Lower lobe of right lung (tissue), 2 donors: ENCODE data around the gene ADAMTS16. TPM values are rescaled to one million over a fixed set of nuclear protein-coding genes. Genes with fewer than 3 reads are reported as not detected.

ENCODE experiments used
- ATAC-seq, 2 donors: fragments of 200-7000 bp; cut with Tn5 transposase; one replicate each; pipeline ENCODE4 v1.9.1; 2020 to 2022; ENCODE audit warnings: mild to moderate bottlenecking in 2 of 2, moderate library complexity in 2 of 2
- DNase-seq: peaks from one replicate; pipeline ENCODE4 v3.0.0-alpha.2; 2020
- H3K27ac ChIP-seq: fragments of 200-600 bp; one replicate; pipeline ENCODE4 v1.8.0; 2022
- H3K27me3 ChIP-seq: fragments of 200-600 bp; one replicate; pipeline ENCODE4 v1.8.0; 2022; ENCODE audit warnings: low read depth
- H3K36me3 ChIP-seq: fragments of 200-600 bp; one replicate; pipeline ENCODE4 v1.8.0; 2022; ENCODE audit warnings: mild to moderate bottlenecking
- H3K4me1 ChIP-seq: fragments of 200-600 bp; one replicate; pipeline ENCODE4 v1.8.0; 2022
- H3K4me3 ChIP-seq: fragments of 200-600 bp; one replicate; pipeline ENCODE4 v1.8.0; 2022; ENCODE audit warnings: mild to moderate bottlenecking
- H3K9me3 ChIP-seq: fragments of 200-600 bp; one replicate; pipeline ENCODE4 v1.8.0; 2022
- intact Hi-C: fragments of 100-400 bp; cut with DNase I; formaldehyde crosslinking; loops from one replicate; pipeline ENCODE4 v1.11.0; 2022
- total RNA-seq: library from RNA; stranded (reverse); fragmentation: NEBNext Ultra II Directional; extraction: Animal tissue kit (Norgen Biotek cat#: 25700); gene quantifications from one replicate; pipeline ENCODE4 v1.2.1, GENCODE V29; 2021
- TF ChIP-seq, protein P1 (sequence below): fragments of 200-600 bp; IDR thresholded peaks from one replicate; pipeline ENCODE4 v1.8.0; 2022; ENCODE audit warnings: antibody characterized with exemption, mild to moderate bottlenecking
- donor health status: DM: no; HTN: yes; CAD: no; lungs with severe emphysema.

ADAMTS16 gene
- total RNA-seq, 1 donor from 2014 or later: 1.1 TPM

DNA sequence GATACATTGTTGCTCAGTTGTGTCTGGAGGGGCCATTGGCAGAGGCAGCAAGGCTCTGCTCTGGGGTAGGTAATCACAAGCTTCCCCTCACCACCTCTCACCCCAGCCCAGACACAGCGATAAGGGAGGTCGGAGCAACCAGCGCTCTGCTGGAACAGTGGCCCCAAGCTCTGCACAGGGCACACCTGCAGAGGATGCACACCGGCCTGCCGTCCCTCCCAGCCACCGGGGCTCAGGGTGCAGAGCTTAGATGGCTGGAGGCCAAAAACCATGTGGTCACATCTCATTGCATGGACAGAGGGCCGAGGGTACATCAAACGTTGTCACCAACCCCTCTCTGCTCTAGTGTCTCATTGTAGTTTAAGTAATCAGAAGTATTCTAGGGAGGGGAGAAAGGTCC, 187.0 kb downstream of the ADAMTS16 start:
- Histone ChIP-seq H3K36me3 (no peaks in the 10 kb centered on the region), H3K4me3 (no peak overlapping the region), H3K27ac (no peak overlapping the region), H3K27me3 (no peaks in the 10 kb centered on the region), H3K4me1 (peaks cover 10% of the 10 kb centered on the region), H3K9me3 (no peaks in the 10 kb centered on the region)
- DNase-seq: no peak
- TF ChIP-seq, protein P1, sequence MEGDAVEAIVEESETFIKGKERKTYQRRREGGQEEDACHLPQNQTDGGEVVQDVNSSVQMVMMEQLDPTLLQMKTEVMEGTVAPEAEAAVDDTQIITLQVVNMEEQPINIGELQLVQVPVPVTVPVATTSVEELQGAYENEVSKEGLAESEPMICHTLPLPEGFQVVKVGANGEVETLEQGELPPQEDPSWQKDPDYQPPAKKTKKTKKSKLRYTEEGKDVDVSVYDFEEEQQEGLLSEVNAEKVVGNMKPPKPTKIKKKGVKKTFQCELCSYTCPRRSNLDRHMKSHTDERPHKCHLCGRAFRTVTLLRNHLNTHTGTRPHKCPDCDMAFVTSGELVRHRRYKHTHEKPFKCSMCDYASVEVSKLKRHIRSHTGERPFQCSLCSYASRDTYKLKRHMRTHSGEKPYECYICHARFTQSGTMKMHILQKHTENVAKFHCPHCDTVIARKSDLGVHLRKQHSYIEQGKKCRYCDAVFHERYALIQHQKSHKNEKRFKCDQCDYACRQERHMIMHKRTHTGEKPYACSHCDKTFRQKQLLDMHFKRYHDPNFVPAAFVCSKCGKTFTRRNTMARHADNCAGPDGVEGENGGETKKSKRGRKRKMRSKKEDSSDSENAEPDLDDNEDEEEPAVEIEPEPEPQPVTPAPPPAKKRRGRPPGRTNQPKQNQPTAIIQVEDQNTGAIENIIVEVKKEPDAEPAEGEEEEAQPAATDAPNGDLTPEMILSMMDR: no peak
- intact Hi-C loops: no loop called here
- no peak for ATAC-seq

DNA sequence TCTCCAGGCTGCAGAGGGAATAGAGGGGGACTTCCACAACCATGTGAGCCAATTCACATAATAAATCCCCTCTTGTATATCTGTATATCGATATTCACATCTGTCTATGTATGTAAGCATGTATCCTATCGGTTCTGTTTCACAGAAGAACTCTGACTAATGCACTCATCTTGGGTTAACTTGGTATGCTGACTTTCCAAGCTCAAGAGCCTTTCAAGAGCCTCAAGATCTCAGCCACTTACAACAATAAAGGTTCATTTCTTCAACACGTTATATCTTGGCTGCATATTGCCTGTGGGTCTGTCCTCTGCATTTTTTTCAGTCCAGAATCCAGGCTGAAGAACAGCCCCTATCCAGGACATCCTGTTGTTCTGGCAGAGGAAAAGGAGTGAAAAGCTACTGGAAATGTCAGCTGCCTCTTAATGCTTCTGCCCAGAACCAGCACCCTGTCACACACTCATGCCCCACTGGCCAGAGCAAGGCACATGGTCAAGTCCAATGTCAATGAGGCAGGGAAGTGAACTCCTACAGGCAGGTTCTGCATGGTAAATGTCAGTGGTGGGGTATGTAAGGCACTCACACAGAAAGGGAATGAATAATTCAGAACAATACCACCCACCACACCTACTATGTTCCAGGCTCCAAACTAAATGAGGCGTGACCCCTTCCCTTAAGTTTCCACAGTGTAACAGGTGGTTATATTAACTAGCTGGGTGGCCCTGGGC, 190.8 kb downstream of the ADAMTS16 start:
- DNase-seq (no peak), ATAC-seq (peak; percentile 70 to 84)
- H3K4me1 ChIP-seq: peaks cover 14% of the 10 kb centered on the region
- no peak overlapping the region for H3K4me3 ChIP-seq
- TF ChIP-seq, protein P1: no peak
- H3K27me3 ChIP-seq: no peaks in the 10 kb centered on the region
- H3K9me3 ChIP-seq: no peaks in the 10 kb centered on the region
- intact Hi-C loops: no loop called here
- H3K36me3 ChIP-seq: no peaks in the 10 kb centered on the region
- H3K27ac ChIP-seq: no peak overlapping the region

DNA sequence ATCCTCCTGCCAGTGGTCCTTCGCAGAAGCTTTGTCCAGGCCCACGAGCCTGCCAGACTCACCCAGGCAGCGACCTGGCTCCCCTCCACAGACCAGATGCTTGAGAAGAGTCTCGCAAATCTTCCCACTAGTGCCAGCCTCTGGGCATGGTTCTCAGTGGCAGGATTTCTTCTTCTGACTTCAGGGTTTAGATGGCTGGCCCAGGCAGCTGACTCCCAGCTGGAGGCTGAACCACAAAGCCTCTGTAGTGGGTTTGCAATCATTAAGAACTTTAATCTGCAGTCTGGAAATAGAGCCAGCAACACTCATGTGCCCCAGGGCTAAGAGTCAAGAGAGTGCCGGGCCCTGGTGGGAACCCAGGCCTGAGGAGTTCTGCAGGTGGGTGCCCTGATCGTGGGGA, 191.7 kb downstream of the ADAMTS16 start:
- DNase-seq (no peak), ATAC-seq (no peak)
- intact Hi-C loops: no loop called here
- H3K36me3 ChIP-seq: no peaks in the 10 kb centered on the region
- H3K27me3 ChIP-seq: no peaks in the 10 kb centered on the region
- peaks cover 21% of the 10 kb centered on the region for H3K4me1 ChIP-seq
- H3K27ac ChIP-seq: no peak overlapping the region
- TF ChIP-seq, protein P1: no peak
- H3K9me3 ChIP-seq: no peaks in the 10 kb centered on the region
- H3K4me3 ChIP-seq: no peak overlapping the region

DNA sequence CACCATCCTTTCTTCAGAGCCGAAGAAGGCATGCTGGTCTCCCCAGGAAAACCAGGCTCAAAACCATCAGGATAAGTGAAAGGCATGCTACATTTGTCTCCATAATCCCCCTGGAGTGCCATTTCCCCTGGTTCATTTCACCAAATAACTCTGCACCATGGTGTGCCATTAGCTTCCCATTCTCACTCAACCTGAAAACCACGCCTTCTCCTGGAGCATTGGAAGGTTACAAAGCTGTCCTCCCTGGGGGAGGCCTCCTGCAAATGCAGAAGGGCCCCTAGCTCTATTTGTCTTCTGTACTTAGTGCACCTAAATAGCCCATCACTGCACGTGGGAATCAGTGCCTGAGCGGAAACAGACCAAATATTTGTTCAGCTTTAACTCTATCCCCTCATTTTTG, 192.2 kb downstream of the ADAMTS16 start:
- H3K9me3 ChIP-seq: no peaks in the 10 kb centered on the region
- TF ChIP-seq, protein P1: no peak
- ATAC-seq (no peak), DNase-seq (no peak)
- no peaks in the 10 kb centered on the region for H3K36me3 ChIP-seq
- H3K27ac ChIP-seq: no peak overlapping the region
- intact Hi-C loops: no loop called here
- H3K4me3 ChIP-seq: no peak overlapping the region
- no peaks in the 10 kb centered on the region for H3K27me3 ChIP-seq
- H3K4me1 ChIP-seq: peaks cover 21% of the 10 kb centered on the region

DNA sequence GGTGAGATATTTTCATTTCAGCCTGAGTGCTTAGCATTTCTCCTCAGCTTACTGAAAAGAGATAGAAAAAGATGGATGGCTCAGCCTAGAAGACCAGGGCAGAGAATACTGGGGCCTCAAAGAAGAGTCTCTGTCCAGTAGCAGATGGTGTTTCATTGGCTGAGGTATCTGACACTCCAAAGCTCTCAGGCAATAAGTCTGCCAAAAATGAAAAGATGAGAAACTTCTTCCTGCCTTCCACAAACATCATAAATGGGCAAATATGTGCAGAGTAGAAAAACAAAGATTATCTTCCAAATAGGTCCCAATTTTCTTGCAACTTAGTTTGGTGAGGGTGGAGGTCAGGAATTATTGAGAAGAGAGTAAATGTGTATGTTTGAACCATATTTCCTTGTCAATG, 195.0 kb downstream of the ADAMTS16 start:
- no peak for ATAC-seq
- TF ChIP-seq, protein P1: no peak
- Histone ChIP-seq H3K4me1 (peaks cover 21% of the 10 kb centered on the region), H3K36me3 (no peaks in the 10 kb centered on the region), H3K9me3 (no peaks in the 10 kb centered on the region), H3K27ac (no peak overlapping the region), H3K27me3 (no peaks in the 10 kb centered on the region), H3K4me3 (no peak overlapping the region)
- DNase-seq: no peak
- intact Hi-C loops: no loop called here
